Hepatic stellate cell (primary cell): Measurements from ENCODE around the gene NPIPA3.
"Not testable (repeated sequence)": the region's sequence is repeated elsewhere in the genome, so short reads cannot be mapped to it uniquely, and the experiment has no call there.

Source experiments
- DNase-seq: peaks from one replicate; pipeline ENCODE4 v3.0.0; 2011; ENCODE audit warnings: low spot score

Gene NPIPA3

DNA sequence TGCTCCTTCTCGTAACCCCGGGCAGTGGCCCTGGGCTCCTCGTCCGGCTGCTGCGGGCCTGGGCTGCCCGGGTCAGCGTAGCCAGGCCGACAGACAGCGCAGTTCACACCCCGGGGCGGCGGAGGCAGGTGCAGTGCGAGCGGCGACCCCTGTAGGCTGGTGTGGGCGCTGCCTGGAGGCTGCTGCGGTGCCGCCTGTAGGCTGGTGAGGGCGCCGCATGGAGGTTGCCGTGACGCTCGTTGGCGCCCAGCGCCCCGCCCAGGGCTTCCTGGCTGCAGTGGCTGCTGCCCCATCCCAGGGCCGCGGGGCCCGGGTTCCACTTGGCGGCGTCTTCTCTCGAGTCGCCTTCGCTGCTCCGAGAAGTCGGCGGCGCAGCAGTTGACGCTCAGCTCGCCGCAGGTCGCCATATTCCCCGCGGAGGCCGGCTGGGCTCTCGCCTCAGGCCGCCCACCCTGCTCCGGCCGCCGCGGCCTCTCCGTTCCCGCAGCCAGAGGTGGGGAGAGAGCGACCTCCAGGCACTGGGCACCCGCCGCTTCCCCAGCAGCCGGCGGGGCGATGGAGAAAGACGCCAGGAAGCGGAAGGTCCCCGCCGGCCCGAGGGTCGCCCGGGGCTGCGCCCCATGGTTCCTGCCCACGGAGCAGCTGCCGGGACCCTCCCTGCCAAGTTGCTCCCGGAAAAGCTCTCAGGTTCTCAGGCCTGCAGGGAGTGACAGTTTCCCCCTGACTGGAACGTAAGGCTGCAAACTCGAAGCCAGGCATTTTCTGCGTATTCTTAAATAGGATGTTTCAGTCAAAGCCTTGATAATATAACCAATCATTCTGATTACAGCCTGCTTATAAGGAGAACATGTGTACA is 39.3 kb downstream of the NPIPA3 start, which contains the start of gene NPIPA2:
Gene NPIPA2 (plus strand): TSS at position 261 of the 856 bp plus-strand sequence. CDS start 5,533 bp downstream, outside the sequence.
- DNase-seq = not testable (repeated sequence)

DNA sequence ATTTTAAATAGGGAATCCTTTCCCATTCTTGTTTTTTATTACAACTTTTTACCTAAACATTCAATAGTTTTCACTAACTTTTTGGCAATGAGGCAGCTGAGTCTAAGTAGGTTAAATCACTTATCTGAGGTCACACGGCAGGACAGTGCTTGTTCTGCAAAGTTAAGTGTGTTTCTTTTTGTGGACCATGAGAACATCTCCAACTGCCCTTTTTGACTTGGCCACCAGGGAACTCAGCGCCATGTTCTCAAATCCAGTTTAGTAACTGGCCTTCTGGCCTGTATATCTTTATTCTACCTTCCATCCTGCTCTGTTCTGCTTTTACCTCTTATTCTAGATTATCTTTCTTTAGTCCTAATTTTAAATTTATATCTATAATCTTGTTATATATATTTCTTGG is 70.4 kb downstream of the NPIPA3 start:
- not testable (repeated sequence) for DNase-seq

DNA sequence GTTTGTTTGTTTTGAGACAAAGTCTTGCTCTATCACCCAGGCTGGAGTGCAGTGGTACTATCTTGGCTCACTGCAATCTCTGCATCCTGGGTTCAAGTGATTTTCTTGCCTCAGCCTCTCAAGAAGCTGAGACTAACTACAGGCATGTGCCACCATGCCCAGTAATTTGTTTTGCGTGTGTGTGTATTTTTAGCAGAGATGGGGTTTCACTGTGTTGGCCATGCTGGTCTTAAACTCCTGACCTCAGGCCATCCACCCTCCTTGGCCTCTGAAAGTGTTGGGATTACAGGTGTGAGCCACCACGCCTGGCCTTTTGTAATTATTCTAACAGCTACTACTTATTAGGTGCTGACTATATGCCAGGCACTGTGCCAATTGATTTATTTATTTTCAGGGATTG is 72.4 kb downstream of the NPIPA3 start:
- not testable (repeated sequence) for DNase-seq
